GM21515 (cell line): ENCODE measurements around the gene CNN1.
A peak's percentile ranks its signal among the peaks of the same experiment; 100 is the strongest.
"Not testable (repeated sequence)": the region's sequence is repeated elsewhere in the genome, so short reads cannot be mapped to it uniquely, and the experiment has no call there.

ENCODE experiments used
- ATAC-seq: cut with Tn5 transposase; IDR thresholded peaks from one replicate; pipeline ENCODE4 v1.9.1; 2021; ENCODE audit not compliant: unreplicated experiment

The CNN1 gene

DNA sequence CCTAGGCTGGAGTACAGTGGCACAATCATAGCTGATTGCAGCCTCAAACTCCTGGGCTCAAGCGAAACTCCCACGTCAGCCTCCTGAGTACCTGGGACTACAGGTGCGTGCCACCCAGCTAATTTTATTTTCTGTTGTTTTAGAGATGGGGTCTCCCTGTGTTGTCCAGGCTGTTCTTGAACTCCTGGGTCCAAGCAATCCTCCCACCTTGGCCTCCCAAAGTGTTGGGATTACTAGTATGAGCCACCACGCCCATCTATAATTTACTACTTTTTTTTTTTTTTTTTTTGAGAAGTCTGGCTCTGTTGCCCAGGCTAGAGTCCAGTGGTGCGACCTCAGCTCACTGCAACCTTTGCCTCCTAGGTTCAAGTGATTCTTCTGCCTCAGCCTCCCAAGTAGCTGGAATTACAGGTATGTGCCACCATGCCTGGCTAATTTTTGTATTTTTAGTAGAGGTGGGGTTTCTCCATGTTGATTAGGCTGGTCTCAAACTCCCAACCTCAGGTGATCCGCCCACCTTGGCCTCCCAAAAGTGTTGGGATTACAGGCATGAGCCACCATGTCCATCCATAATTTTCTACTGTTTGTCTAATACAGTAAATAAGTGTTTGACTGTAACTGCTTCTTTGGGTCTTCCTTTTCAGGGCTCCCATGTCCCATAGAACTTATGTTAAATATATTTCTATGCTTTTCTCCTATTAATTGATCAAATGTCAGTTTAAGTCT lies 25.6 kb downstream of the CNN1 start:
- not testable (repeated sequence) for ATAC-seq

GRCh38 chr19:11565649-11565980 lies 27.0 kb downstream of the CNN1 start:
- ATAC-seq: not testable (repeated sequence)

DNA sequence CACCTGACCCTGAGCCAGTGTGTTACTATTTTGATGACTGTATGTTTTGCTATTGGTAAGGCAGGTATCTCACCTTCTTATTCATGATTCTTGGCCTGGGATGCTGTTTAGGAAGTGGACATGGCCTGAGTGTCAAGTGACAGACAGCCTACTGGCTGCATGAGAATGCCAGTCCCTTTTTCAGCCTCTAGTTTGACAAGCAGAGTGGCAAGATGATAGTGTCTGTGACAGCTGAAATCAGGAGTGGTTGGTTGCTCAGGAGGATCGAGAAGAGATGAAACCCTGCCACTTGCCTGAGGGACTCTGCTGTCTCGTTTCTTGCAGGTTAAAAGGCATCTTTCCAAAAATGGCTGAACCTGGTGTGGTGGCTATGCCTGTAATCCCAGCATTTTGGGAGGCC lies 27.5 kb downstream of the CNN1 start:
- ATAC-seq: no peak

- ATAC-seq: no peak
Observed at GRCh38 chr19:11570039-11570462, 31.4 kb downstream of the CNN1 start.

GRCh38 chr19:11573354-11573753 lies 34.7 kb downstream of the CNN1 start:
- ATAC-seq: not testable (repeated sequence)

DNA sequence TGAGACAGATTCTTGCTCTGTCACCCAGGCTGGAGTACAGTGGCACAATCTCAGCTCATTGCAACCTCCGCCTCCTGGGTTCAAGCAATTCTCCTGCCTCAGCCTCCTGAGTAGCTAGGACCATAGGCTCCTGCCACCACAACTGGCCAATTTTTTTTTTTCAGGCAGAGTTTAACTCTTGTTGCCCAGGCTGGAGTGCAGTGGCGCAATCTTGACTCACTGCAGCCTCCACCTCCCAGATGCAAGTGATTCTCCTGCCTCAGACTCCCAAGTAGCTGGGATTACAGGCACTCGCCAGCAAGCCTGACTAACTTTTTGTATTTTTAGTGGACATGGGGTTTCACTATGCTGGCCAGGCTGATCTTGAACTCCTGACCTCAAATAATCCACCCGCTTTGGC lies 35.1 kb downstream of the CNN1 start:
- ATAC-seq: not testable (repeated sequence)

GRCh38 chr19:11574689-11575088 lies 36.0 kb downstream of the CNN1 start:
- no peak for ATAC-seq

DNA sequence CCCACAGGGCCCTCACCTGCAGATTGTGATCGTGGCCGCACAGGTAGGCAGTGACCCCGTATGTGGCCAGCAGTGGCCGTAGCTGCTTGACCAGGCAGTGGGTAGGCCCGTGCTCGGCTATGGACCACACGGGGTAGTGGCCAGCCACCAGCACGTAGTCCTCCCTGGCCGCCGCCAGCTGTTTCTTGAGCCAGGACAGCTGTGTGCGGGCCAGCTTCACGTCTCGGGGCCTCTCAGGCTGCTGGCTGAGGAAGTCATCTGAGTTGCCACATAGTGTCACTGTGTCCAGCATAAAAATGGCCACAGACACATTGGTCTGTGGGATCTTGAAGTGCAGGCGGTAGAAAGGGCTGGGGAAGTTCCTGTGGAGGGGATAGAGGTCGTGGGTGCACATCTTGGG lies 37.6 kb downstream of the CNN1 start:
- ATAC-seq: no peak

DNA sequence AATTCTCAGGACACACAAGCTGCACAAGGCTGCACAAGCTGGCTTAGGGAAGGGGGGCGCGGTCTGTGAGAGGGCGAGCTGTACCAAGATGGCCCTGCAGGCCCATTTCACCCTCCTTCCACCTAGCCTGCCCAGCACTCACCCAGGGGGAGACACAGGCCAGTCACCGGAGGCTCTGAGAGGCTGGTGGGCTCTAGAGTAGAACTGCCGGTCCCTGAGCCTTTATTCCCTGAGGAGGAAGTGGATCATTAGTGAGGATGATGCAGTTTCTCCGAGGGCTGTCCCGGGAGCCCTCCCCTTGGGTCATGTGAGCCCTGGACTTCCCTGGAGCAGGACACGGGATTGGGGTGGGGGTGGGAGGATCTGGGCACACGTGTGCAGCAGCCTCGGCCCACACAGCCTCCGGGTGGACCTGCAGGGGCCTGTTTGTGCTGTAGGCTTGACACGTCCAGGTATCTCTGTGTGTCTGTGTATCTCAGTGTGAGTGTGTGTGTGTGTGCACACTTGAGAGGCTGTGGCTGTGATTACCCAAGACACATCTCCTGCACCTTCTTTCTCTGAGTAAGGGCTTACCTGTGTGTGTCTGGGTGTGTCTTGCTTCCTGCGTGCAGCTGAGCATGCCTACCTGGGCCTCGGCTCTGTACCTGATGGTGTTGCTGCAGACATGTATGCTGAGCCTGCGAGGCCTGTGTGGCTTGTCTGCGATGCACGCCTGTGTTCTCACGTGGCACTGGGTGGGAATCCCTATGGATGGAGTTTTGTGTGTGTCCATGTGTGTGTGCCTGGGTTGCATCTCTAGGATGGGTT lies 39.0 kb downstream of the CNN1 start, which contains the start of gene ACP5:
TSS of gene ACP5 (minus strand) at position 195 of the 807 bp plus-strand sequence. CDS start 328 bp downstream, outside the sequence.
- ATAC-seq: no peak

DNA sequence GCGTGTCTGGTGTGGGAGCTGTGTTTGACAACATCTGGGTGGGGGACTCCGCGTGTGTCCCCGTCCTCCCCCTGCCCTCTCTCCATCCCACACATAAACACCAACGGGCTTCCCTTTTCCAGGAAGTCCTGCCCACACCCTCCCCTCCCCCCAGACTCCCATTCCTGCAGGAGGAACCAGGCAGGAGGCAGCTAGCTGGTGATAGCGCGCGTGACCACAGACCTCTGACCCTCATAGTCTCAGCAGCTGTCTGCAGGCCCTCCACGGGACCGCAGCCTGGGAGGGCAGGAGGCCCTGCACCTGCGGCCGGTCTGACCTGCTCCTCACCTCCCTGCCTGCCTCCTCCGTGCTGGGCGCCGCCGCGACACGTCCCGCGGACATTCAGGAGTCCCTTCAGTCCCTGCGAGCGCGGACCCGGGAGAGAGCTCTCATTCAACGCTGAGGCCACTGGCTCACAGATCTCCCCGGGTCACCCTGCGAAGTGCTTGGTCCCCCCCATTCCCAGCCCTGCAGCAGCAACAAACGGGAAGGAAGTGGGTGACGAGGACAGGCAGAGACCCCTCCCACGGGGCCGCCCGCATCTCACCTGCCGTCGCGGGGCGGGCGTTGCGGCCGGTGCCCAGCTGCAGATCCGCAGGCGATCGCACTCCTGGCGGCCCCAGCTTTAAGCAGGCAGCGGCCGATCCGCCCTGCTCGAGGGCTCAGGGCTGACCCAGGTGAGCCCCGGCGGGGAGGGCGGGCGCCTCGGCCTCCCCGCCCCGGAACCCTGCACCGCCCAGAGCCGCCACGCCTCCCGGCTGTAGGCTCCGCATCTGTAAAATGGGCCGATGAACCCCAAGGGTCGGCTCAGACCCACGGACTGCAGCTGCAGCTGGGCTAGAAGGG lies 39.8 kb downstream of the CNN1 start:
- ATAC-seq: no peak

- ATAC-seq: no peak
Observed at GRCh38 chr19:11580116-11580515, 41.5 kb downstream of the CNN1 start.

DNA sequence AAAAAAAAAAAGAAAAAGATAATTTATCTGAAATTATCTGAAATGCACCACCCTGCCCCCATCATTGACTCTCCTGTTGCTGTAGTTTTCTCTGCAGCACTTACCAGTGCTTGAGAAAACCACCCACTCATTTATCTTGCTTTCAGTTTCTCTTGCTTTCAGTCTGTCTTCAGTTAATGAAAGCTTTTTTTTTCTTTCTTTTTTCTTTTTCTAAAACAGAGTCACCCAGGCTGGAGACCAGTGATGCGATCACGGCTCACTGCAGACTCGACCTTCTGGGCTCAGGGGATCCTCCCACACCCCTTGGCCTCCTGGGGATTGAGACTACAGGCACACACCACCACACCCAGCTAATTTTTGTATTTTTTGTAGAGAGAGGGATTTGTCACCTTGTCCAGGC lies 43.1 kb downstream of the CNN1 start:
- ATAC-seq: peak; percentile 54

GRCh38 chr19:11586331-11586730 lies 47.7 kb downstream of the CNN1 start:
- ATAC-seq: no peak

- no peak for ATAC-seq
Observed at GRCh38 chr19:11587302-11587974, 48.8 kb downstream of the CNN1 start.

DNA sequence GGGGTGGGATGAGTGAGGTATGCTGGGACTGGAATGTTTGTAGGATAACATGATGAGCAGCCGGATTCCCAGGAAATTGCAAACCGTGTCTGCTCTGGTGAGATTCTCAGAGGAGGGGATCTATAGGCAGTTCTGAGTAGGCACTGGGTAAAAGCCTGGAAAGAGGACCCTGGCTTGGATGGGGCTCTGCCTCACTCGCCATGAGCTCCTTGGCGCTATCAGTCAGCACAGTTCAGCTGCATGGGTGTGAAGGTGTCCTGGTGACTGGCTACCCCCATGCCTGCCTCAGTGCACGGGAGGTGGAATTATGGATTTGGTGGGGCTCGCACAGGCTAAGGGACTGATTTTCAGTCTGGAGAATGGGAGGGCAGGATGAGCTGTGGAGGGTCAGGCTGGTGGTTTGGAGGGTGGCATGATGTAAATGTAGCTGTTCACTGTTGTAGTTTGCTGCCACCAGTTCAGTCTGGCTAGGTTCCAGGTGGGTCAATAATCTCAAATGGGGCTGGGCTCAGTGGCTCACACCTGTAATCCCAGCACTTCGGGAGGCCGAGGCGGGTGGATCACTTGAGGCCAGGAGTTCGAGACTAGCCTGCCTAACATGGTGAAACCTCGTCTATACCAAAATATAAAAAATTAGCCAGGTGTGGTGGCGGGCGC lies 49.5 kb downstream of the CNN1 start:
- no peak for ATAC-seq

GRCh38 chr19:11594084-11594483 lies 55.4 kb downstream of the CNN1 start:
- ATAC-seq: no peak

GRCh38 chr19:11596156-11596555 lies 57.5 kb downstream of the CNN1 start:
- no peak for ATAC-seq

- ATAC-seq: peak; percentile 93
Observed at GRCh38 chr19:11597202-11598102, 58.8 kb downstream of the CNN1 start, which contains the start of gene ZNF627. TSS of gene ZNF627 (plus strand) at chr19:11597483. CDS start at chr19:11597628, 145 bp downstream.

- ATAC-seq: no peak
Observed at GRCh38 chr19:11598103-11598483, 59.4 kb downstream of the CNN1 start.
